ENCODE results near the gene MMP28.

MMP28 gene

DNA sequence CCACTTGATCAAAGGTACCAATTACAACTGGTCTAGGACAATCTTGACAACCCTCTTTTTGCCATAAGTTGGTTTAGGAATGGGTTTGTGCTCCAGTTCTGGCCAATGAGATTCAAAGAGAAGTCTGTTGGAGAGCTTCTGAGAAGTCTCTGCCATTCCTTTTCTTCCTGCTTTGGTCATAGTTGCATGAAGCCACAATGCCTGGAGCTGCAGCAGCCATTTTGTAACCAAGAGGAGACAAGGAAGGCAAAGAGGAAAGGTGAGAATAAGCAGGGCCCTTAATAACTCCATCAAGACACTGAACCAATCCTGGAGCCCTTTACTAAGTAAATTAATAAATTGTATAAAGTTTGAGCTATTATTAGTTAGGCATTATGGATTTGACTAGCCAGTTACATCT, 38.2 kb downstream of the MMP28 start:
- TF ChIP-seq NFIC (IDR thresholded peaks at IDR 0.05) (no peak), EGR1 (IDR thresholded peaks at IDR 0.05) (no peak), TAF1 (IDR thresholded peaks at IDR 0.05; ENCODE audit: low read depth) (no peak), EP300 (IDR thresholded peaks at IDR 0.05; ENCODE audit: borderline replicate concordance) (no peak), FOXM1 (IDR thresholded peaks at IDR 0.05; ENCODE audit: borderline replicate concordance, low read depth) (no peak), TCF12 (IDR thresholded peaks at IDR 0.05; ENCODE audit: low read depth) (no peak), CEBPB (IDR thresholded peaks at IDR 0.05) (no peak), YY1 (IDR thresholded peaks at IDR 0.05; ENCODE audit: low read depth) (no peak), ZBTB7A (IDR thresholded peaks at IDR 0.05; ENCODE audit: low read depth) (no peak), CREB1 (IDR thresholded peaks at IDR 0.05; ENCODE audit: low read depth) (no peak), TEAD4 (IDR thresholded peaks at IDR 0.05) (no peak), RAD21 (IDR thresholded peaks at IDR 0.05; ENCODE audit: low read depth) (no peak), MAX (IDR thresholded peaks at IDR 0.05) (no peak), USF1 (IDR thresholded peaks at IDR 0.05) (no peak)
- TF ChIP-seq, protein P1, sequence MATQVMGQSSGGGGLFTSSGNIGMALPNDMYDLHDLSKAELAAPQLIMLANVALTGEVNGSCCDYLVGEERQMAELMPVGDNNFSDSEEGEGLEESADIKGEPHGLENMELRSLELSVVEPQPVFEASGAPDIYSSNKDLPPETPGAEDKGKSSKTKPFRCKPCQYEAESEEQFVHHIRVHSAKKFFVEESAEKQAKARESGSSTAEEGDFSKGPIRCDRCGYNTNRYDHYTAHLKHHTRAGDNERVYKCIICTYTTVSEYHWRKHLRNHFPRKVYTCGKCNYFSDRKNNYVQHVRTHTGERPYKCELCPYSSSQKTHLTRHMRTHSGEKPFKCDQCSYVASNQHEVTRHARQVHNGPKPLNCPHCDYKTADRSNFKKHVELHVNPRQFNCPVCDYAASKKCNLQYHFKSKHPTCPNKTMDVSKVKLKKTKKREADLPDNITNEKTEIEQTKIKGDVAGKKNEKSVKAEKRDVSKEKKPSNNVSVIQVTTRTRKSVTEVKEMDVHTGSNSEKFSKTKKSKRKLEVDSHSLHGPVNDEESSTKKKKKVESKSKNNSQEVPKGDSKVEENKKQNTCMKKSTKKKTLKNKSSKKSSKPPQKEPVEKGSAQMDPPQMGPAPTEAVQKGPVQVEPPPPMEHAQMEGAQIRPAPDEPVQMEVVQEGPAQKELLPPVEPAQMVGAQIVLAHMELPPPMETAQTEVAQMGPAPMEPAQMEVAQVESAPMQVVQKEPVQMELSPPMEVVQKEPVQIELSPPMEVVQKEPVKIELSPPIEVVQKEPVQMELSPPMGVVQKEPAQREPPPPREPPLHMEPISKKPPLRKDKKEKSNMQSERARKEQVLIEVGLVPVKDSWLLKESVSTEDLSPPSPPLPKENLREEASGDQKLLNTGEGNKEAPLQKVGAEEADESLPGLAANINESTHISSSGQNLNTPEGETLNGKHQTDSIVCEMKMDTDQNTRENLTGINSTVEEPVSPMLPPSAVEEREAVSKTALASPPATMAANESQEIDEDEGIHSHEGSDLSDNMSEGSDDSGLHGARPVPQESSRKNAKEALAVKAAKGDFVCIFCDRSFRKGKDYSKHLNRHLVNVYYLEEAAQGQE (IDR thresholded peaks at IDR 0.05; ENCODE audit: low read depth), result no peak

DNA sequence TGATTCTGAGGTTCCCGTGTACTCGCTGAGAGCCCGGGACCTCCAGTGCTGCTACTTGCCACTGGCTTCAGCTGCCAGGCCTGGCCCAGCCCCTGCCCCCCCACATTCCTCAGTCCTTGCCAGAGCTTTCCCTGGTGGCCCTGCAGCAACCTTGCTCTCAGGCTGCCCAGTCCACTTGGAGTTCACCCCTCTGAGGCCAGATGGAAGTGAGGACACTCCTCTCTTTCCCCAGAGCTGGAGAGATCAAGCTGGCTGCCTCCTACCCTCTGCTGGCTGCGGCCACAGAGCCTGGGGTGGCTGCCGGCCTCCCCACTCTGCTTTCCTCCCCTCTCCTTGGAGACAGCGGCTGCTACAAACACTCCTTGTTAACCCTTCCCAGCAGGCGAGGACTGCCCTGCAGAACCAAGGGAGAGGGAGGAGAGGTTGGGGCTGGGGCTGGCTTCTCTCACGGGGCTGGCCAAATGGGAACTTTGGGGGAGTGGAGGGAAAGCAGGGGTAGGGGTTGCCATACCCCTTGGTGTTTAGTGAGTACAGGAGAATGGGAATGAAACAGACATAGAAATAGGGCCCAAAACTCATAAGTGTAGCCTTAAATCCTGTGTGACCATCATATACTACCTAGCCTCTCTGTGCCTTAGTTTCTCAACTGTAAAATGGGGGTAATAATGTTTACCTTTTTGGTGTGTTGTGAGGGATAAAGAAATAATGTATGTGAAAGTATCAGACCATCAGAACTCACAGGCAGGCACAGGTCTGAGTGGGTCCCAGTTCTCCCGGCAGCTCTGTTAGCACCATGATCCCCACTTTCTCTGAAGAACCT, 42.3 kb downstream of the MMP28 start, which contains the start of gene GAS2L2:
GAS2L2 (minus strand) TSS at position 295 of the 820 bp plus-strand sequence. CDS start 389 bp downstream, outside the sequence.
- no peak for TF ChIP-seq FOXM1 (IDR thresholded peaks at IDR 0.05; ENCODE audit: borderline replicate concordance, low read depth)
- no peak for TF ChIP-seq ZBTB7A (IDR thresholded peaks at IDR 0.05; ENCODE audit: low read depth)
- no peak for TF ChIP-seq TAF1 (IDR thresholded peaks at IDR 0.05; ENCODE audit: low read depth)
- TF ChIP-seq CEBPB (IDR thresholded peaks at IDR 0.05), result no peak
- no peak for TF ChIP-seq TEAD4 (IDR thresholded peaks at IDR 0.05)
- no peak for TF ChIP-seq TCF12 (IDR thresholded peaks at IDR 0.05; ENCODE audit: low read depth)
- no peak for TF ChIP-seq EP300 (IDR thresholded peaks at IDR 0.05; ENCODE audit: borderline replicate concordance)
- no peak for TF ChIP-seq USF1 (IDR thresholded peaks at IDR 0.05)
- no peak for TF ChIP-seq MAX (IDR thresholded peaks at IDR 0.05)
- TF ChIP-seq EGR1 (IDR thresholded peaks at IDR 0.05), result no peak
- no peak for TF ChIP-seq NFIC (IDR thresholded peaks at IDR 0.05)
- no peak for TF ChIP-seq YY1 (IDR thresholded peaks at IDR 0.05; ENCODE audit: low read depth)
- TF ChIP-seq, protein P1 (IDR thresholded peaks at IDR 0.05; ENCODE audit: low read depth), result no peak
- TF ChIP-seq RAD21 (IDR thresholded peaks at IDR 0.05; ENCODE audit: low read depth), result no peak

DNA sequence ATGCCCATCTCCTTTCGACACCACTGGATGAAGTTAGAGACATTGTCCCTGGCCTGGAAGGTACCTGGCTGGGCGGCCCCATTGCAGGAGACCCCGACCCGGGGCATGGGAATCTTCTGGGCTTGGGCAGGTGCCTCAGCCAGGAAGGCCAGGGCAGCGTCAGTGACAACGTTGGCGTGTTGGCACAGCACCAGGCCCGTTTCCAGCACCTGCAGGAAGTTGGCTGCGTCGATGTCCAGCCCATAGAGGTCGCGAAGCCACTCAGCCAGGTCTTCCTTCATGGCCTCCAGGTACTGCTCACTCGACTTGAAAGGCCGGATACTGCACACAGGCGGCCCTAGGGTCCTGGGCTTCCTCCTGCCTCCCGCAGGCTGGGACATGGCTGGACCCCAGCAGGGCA, 43.0 kb downstream of the MMP28 start:
- no peak for TF ChIP-seq CREB1 (IDR thresholded peaks at IDR 0.05; ENCODE audit: low read depth)
- TF ChIP-seq EP300 (IDR thresholded peaks at IDR 0.05; ENCODE audit: borderline replicate concordance), result no peak
- TF ChIP-seq MAX (IDR thresholded peaks at IDR 0.05), result no peak
- no peak for TF ChIP-seq ZBTB7A (IDR thresholded peaks at IDR 0.05; ENCODE audit: low read depth)
- TF ChIP-seq YY1 (IDR thresholded peaks at IDR 0.05; ENCODE audit: low read depth), result no peak
- TF ChIP-seq RAD21 (IDR thresholded peaks at IDR 0.05; ENCODE audit: low read depth), result no peak
- TF ChIP-seq, protein P1 (IDR thresholded peaks at IDR 0.05; ENCODE audit: low read depth), result no peak
- no peak for TF ChIP-seq EGR1 (IDR thresholded peaks at IDR 0.05)
- TF ChIP-seq TEAD4 (IDR thresholded peaks at IDR 0.05), result no peak
- TF ChIP-seq CEBPB (IDR thresholded peaks at IDR 0.05), result no peak
- no peak for TF ChIP-seq USF1 (IDR thresholded peaks at IDR 0.05)
- TF ChIP-seq NFIC (IDR thresholded peaks at IDR 0.05), result no peak
- no peak for TF ChIP-seq TCF12 (IDR thresholded peaks at IDR 0.05; ENCODE audit: low read depth)
- no peak for TF ChIP-seq TAF1 (IDR thresholded peaks at IDR 0.05; ENCODE audit: low read depth)
- TF ChIP-seq FOXM1 (IDR thresholded peaks at IDR 0.05; ENCODE audit: borderline replicate concordance, low read depth), result no peak
